RPMI8226 (cell line): ENCODE data around the gene RYR2.

ENCODE experiments used
- DNase-seq: peaks from one replicate; pipeline ENCODE4 v3.0.0-alpha.2; 2015

Gene RYR2

DNA sequence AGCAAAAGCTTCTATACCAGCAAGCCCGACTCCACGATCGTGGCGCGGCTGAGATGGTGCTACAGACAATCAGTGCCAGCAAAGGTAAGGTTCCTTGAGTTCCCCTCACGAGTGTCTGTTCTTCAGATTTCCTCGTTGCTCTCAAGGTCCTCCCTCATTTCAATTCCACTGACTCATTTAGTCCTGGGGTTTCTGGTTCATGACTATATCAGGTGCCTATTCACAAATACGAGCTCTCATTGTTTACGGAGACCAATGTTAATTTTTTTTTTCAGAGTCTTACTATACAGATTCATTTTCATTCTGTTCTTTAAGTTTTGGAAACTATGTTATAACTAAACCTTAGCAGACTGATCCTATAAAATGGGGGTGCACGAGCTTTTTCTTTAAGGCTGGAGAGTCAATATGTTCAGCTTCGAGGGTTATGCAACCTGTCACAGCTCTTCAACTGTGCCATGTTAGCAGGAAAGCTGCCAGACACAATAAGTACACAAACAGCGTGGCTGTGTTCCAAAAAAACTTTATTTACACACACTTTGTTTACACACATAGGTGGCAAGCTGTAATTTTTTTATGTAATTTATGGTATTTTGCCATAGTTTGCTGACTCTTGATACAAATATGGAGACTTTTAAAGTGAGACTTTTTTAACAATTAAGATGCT is 714.5 kb downstream of the RYR2 start:
- no peak for DNase-seq

DNA sequence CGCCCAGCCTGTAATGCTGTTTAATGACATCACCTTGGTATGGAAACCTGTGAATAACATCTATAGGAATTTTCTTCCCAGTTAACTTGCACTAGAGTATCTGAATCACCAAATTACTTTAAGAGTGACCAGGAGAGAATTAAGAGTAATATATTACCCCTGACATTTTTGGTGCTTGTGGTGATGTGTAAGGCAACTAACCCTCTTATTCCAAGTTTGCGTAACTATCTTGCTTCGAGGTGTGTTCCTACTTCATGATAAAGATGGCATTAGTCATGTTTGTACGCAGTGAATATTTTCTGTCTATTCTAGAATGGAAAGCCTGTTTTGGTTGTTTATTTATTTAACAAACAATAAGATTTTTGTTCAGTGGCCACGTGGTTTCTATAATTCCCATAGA is 717.4 kb downstream of the RYR2 start:
- DNase-seq = no peak

DNA sequence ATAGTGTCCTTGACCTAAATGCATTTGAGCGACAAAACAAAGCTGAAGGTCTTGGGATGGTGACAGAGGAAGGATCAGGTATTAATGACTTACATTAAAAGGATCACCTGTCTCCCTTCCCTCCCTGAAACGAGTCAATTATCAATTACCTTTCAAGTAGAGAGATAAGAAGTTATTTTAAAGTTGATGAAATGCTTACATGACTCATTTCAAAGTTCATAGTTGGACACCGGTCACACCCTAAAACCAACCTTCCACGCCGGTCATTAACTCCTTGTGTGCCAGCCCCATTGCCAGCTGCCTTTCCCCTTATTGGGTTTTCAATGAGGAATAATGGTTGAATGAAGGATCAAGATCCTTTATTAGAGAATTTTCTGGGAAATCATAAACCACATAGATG is 719.0 kb downstream of the RYR2 start:
- no peak for DNase-seq

DNA sequence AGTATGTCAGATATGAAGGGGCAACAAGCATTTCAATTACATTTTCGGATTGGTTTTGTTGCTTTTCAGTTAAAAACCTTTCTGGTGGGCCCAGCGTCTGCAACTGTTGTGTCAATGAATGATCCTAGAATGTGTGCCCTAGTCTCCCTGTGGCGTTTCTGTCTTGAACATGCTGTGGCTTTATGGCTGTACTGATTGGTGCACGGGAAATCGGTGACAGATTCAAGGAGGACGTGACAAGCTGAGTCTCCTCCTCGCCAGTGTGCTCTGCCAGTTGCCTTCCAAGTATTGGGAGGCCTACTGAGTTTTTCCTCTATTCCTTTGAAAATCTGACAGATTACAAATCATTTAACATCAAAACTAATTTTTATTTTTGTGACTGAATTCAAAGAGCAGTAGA is 721.2 kb downstream of the RYR2 start:
- DNase-seq = no peak

DNA sequence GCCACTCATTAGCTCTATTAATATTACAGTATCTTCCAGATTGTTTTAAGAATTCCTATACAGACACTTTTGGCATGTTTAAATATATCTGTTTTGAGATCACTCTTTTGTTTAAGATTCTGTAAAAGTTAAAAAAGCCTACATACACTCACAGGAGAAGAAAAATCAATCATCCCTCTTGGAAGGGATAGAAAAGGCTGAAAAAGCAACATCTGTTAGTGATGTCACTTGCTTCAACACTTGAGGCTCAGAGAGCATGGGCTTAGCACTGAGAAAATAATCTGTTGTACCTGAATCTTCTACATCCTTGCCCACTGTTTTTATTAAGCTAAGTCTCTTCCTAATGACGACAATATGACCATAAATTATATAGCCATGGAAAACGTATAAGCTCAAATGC is 721.8 kb downstream of the RYR2 start:
- DNase-seq = no peak

DNA sequence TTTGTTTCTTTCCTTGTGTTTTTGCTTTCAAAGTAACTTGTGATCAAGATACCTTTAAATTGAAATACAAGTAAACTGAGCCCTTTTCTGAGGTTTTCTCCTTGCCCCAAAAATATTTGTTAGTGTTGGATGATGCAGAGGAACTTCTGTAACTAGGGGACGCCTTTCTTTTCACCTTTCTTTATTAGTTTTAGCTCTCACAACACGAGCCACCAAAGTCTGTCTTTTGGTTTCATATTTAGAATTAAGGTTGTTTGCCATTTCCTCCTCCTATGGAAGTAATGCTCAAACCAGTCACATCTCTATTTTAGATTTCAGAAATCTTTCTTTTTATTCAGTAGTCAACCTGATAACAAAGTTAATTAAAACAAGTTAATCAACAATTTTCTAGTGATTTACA is 727.9 kb downstream of the RYR2 start:
- no peak for DNase-seq

DNA sequence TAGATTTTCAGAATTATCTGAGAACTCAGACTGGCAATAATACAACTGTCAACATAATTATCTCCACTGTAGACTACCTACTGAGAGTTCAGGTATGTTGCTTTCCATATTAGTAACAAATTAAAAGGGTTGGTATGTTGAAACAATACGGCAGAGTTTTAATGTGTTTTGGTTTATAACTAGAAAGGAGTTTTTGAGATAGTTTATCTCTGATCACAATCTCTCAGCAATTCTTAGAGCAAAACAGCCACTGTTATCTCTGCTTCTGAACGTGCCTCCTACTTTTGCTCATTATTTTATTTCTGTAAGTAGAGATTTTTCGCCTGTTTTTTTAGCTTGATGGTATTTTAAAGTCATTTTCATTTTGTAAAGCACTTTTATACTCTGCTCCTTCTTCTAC is 730.0 kb downstream of the RYR2 start:
- DNase-seq = no peak

DNA sequence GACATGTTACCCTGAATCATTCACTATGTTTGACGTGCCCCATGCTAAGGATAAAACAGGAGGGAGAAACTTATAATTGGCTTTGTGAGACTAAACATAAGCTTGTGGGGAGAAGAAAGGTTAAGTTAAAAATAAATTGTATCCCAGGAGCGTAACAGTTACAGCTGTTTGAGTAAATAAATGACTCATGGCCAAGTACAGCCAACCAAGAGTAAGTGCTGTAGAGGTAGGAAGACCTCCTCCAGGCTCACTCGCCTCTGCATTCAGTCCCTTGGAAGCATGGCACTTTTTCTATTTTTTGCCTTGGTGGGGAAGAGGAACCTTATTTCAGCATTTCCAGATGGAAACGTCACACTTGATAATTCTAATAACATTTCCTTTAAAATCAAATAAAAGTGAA is 732.3 kb downstream of the RYR2 start:
- DNase-seq = no peak

DNA sequence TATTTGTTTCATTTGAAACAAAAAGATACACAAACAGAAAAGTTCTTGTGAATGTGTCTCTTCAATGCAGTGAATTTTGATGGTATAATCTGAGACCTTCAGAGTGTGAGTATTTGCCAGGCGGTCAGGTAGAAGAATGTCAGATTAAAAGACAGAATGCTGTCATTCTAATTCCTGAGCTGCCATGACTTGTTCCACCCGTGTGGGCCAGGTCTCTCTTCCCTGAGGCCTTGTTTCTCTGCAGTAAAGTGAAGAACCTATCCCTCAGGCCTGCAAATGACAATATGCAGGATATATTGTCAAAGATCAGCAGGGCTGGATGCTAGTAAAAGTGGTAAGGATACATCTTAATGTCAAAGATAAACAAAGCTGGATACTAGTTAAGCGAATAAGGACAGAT is 737.4 kb downstream of the RYR2 start:
- DNase-seq = no peak

DNA sequence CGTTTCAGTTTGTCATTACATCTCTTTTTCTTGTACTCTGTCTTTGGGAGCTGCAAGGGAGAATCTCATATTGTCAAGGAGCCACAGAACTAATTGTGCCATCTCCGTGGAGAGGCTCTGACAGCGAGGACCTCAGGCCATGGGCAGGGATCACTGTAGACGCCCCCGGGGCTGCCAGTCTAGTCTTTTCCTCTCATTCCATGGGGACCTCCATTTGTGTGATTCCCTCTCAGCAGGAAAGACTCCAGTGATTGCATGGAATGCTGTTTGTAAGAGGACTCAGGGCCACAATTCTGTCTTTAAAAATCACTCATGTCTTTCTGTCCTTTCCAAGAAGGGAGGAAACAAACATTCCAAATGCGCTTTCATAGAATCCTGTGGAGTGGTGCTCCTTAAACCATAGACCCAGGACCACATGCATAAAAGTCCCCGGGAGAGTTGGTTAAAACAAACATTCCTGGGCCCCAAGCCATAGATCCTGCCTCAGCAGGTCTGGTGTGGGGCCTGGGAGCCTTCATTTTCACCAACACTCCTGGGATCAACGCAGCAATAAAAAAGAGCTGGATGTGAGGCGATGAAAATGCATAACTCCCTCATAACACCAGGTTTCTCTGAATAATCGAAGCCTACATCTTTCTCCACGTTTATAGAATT is 744.2 kb downstream of the RYR2 start:
- DNase-seq = no peak

DNA sequence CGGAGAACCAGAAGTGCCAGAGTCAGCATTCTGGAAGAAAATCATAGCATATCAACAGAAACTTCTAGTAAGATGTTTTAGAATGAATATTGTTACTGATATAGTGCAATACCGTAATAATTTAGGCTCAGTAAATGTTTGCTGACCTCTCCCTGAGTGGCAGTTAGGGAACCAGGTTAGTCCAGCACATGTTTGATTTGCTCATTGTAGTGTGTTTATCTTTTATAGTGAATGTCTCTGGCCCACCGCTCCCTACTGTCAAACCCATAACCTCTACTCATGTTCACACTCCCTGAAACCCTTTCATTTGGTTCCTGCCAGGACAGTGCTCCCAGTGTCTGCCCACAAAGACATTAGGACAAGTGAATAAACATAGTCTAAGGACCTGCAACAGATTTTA is 746.1 kb downstream of the RYR2 start:
- DNase-seq = no peak

DNA sequence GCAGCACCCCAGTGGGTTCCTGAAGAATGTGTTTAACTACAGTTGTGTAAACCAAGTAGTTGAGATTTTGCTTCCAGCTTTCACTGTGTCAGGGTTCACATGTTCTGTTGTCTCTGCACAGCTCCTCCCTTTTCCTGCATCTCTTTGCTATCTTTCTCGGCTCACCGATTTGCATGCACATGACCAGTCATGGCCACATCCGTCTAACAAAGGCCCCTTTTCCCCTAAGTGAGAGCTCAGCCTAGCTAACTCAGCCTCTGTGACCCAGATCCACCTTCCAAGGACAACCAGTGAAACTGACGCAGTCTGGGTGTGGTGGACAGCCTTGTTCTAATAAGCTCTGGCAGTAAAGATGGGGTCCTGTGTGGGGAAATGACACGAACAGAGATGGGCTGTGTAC is 747.6 kb downstream of the RYR2 start:
- no peak for DNase-seq

DNA sequence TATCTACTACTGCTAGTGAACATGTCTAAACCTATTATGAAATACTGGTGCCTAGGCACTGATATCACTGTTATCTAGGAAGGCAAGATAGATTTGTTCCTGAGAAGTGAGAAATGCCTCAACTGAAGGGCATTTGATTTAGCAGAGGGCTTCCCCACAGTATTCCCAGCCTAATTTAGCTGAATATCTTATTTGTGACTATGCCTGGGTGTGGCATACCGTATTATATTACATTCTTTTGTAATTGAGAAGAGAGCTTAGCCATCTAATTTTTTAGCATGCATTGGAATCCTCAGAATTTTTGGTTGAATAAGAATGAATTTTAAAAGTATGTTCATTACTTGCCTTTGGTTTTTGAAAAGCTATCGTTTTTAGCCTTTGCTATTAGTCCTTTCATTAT is 749.6 kb downstream of the RYR2 start:
- no peak for DNase-seq

DNA sequence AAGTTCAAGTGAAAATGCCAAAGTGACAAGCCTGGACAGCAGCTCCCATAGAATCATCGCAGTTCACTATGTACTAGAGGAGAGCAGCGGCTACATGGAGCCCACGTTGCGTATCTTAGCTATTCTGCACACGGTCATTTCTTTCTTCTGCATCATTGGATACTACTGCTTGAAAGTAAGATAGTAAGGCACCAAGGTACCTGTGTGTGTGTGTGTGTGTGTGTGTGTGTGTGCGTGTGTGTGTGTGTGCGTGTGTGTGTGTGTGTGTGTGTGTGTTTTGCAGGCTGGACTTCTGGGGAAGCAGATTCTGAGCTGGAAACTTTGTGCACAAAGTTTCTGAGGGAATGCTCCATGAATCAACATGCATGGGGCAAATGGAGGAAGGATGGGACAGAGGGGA is 750.2 kb downstream of the RYR2 start:
- DNase-seq = no peak

DNA sequence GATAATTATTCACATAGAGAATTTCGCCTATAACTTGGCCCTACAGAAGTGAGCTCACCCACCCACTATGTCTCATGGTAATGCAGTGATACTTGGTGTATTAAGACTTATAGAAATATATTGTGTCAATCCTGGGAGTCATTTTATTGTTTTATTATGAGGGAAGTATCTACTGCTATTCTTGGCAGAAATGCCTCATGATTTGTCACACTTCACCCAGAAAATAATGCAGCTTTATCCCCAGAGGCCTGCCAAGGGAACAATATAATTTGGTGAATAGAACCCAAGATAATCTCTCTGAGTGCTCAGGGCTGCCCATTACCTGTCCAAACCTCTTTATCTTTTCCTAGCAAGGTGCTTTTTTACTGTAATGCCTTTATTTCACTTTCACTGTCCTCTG is 750.7 kb downstream of the RYR2 start:
- DNase-seq = no peak

DNA sequence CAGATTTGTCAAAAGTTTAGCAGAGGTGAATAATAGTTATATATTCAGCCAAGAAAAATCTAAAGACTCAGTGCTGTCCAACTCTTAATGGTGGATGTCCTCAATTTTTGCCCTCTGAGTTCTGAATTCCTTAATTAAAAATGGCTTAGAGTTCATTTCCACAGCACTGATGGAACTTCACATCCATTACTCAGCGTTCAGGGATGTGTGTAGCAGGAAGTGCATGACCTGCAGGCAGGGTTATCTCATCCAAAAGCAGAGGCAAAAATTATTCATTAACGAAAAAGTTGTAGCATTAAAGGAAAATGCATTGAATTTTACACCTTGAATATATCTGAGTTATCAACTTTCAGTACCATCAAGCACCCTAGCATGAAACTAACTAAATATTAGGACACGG is 752.1 kb downstream of the RYR2 start:
- DNase-seq = no peak

DNA sequence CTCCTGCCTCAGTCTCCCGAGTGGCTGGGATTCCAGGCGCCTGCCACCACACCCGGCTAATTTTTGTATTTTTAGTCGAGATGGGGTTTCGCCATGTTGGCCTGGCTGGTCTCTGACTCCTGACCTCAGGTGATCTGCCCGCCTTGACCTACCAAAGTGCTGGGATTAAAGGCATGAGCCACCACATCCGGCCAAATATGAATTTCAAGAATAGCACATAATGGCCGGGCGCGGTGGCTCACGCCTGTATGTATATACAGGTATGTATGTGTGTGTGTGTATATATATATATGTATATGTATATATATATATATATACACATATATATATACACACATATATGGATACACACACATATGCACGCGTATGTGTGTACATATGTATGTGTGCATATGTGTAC is 753.6 kb downstream of the RYR2 start:
- no peak for DNase-seq

DNA sequence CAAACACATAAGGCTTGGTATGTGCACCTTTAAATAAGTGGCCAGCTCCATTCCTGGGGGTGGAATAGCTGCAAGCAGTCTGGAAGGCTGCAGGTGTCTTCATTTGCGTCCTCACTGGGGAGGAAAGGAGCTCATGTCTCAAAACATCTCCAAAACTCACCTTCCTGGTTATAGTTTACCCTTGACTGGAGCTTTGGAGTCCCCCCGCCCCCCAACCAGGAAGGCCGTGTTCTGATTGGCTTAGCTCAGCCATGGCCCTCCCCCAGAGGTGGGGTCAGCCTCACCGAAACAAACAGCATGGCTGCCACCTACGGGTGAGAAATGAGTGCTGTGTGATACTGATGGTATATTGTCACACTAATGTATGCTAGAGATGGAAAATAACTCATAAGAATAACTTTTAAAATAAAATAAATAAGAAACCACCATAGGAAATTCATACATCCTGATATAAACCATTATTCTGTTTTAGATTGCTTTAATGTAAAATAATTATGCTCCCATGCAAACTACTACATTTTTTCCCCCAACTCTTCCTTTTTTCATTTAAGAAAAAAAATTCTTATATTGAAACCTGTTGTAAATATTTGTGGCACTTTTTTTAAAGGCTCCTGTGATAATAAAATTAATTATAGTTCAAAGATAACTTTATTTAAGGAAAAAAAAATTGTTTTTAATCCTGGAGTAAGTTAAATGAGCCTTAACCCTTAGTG is 757.9 kb downstream of the RYR2 start:
- peak; percentile 72 for DNase-seq

DNA sequence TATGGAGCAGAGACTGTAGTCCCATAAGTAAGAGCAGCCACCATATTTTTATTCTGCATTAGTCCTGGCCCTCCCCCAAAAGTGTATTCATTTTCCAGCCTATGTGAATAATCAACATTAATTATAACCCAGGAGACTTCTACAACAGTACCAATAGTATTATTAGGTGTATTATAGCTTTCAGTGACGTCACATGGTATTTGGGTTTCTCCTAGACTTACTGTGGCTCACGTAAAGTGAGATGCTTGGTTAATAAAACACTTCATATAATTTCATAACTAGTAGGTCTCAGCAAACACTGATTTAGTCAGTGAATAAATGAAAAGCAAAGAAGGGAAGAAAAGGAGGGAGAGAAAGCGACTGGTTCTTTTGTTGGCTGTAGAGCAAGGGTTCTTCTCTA is 762.5 kb downstream of the RYR2 start:
- no peak for DNase-seq

DNA sequence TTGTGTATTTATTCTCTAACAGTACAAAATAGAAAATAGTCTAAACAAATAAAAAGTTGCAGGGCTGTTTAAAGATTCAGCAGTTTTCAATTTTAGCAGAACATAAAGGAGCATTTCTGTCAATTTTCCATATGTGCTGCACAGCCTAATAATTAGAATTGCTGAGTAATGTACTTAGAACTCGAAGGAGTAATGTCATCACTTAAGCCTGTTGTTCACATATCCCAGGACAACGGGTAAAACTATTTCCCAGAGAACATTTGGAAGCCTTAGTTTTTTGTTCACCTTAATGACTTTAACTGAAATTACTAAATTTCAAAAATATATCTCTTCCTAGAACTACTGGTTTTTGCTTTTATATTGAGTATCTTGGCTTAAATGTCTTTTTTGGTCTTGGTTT is 767.1 kb downstream of the RYR2 start:
- no peak for DNase-seq

DNA sequence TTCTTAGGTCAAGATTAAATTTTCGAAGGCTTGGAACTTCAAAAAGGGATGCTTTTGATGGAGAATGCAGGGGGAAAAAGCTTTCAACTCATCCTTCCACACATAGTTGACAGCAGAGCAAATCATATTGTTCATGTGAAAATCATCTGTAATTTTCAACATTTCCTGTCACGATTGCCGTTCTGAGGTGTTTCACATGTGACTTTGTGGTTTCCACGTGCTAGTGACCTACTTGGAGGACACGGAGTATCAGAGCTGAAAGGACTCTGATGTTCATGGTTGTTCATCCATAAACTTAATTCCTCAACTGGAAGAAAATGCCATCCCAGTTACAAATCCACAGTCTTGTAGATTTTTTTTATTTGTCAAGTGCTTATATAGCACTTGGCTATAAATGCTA is 769.6 kb downstream of the RYR2 start:
- DNase-seq = no peak

DNA sequence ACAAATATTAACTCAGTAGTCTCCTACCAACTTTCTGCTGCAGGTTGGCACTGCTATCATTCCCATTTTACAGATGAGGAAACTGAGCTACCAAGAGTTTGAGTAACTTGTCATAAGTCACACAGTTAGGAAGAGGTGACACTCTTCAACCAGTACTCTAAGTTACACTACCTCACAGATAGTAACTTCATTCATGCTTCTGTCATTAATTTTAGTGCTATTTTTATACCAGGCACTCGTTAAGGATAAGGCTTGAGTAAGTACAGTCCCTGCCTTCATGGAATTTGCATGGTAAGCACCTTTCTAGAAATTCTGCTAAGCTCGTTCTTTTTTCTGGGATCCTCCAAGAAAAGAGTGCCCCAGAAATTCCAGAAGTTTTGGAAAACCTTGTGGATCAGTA is 770.1 kb downstream of the RYR2 start:
- no peak for DNase-seq

DNA sequence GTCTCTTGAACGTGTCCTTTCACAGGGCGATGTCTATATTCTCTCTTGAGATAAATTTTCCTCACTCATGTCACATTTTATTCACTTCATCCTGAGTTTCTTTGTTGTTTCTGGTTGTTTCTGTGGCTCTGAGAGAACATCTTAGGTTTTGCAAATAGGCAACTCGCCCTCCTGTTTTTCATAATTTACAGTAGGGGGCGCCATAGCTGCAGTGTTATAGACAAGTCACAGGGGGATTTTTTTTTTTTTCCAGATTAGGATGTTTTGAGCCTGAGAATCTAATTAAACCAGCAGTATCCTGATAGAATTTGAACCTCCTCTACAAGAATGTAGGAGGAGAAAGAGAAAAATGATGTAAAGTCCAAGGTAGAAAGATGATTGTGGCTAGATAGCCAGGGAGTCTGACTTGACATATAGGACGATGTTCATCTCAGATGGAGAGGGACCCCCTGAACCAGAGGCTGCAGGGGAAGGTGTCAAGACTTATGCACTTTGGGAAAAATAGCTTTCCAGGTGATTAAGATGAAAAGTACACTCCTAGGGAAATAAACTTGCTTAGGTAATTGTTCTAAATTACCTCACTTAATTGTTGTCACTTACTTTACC is 772.4 kb downstream of the RYR2 start:
- DNase-seq = peak; percentile 46

DNA sequence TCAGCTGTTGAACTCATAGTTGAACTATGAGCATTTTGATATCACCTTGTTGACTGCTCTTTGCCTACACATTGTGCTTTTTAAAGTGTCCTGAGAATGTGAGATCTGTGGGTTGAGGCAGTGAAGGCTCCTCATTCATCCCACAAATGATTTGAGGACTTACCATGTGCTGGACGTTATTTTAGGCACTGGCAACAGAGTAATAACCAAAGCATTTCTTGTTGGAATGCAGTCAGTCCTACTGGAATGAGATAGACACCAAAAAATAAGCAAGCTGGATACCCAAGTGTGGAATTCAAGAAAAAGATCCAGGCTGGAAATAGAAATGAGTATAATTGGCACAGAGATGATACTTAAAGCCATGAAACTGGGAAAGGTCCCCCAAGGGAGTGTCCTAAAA is 775.3 kb downstream of the RYR2 start:
- no peak for DNase-seq
